Activated CD8-positive, alpha-beta memory T cell treated with anti-CD3 and anti-CD28 coated beads for 4 hours (primary cell): ENCODE data around the gene ABAT.
"Not testable (repeated sequence)": the region's sequence is repeated elsewhere in the genome, so short reads cannot be mapped to it uniquely, and the experiment has no call there.

Source experiments
- DNase-seq, 2 donors: peaks; one replicate each; pipeline ENCODE4 v3.0.0-alpha.2; 2020; ENCODE audit warnings: low read depth in 2 of 2

Gene ABAT

GRCh38 chr16:8682551-8683259 lies 8.3 kb downstream of the ABAT start:
- no peak for DNase-seq

GRCh38 chr16:8683640-8684039 lies 9.2 kb downstream of the ABAT start:
- DNase-seq = no peak

GRCh38 chr16:8685617-8686016 lies 11.2 kb downstream of the ABAT start:
- no peak for DNase-seq

- DNase-seq = no peak
Measured at GRCh38 chr16:8686031-8686621, 11.7 kb downstream of the ABAT start.

GRCh38 chr16:8686879-8687278 lies 12.5 kb downstream of the ABAT start:
- no peak for DNase-seq

- DNase-seq = no peak
Measured at GRCh38 chr16:8689686-8690085, 15.3 kb downstream of the ABAT start.

GRCh38 chr16:8691728-8692127 lies 17.3 kb downstream of the ABAT start:
- DNase-seq = no peak

GRCh38 chr16:8694795-8695728 lies 20.6 kb downstream of the ABAT start:
- no peak for DNase-seq

GRCh38 chr16:8696880-8697279 lies 22.5 kb downstream of the ABAT start:
- DNase-seq = no peak

GRCh38 chr16:8697965-8698364 lies 23.5 kb downstream of the ABAT start:
- DNase-seq = no peak

- DNase-seq = no peak
Measured at GRCh38 chr16:8703693-8704092, 29.3 kb downstream of the ABAT start.

- DNase-seq = no peak
Measured at GRCh38 chr16:8704098-8704497, 29.7 kb downstream of the ABAT start.

- not testable (repeated sequence) for DNase-seq
Measured at GRCh38 chr16:8705100-8705822, 30.8 kb downstream of the ABAT start.

GRCh38 chr16:8708536-8708935 lies 34.1 kb downstream of the ABAT start:
- no peak for DNase-seq

- no peak for DNase-seq
Measured at GRCh38 chr16:8712589-8713361, 38.4 kb downstream of the ABAT start.

GRCh38 chr16:8713635-8714172 lies 39.3 kb downstream of the ABAT start:
- no peak for DNase-seq

GRCh38 chr16:8714174-8714573 lies 39.8 kb downstream of the ABAT start:
- no peak for DNase-seq

GRCh38 chr16:8714807-8715206 lies 40.4 kb downstream of the ABAT start:
- no peak for DNase-seq

GRCh38 chr16:8716052-8716451 lies 41.6 kb downstream of the ABAT start:
- no peak for DNase-seq

GRCh38 chr16:8716592-8716991 lies 42.2 kb downstream of the ABAT start:
- DNase-seq = no peak

GRCh38 chr16:8717469-8717868 lies 43.1 kb downstream of the ABAT start:
- DNase-seq = no peak
